Tibial nerve (tissue), 3 donors: ENCODE results near the gene RAP1B.

Source experiments
- EP300 ChIP-seq, 2 donors: sonication (generic); formaldehyde crosslinking; IDR thresholded peaks; one replicate each; pipeline ENCODE4 v1.6.1; 2017; ENCODE audit warnings: antibody characterized with exemption in 2 of 2, mild to moderate bottlenecking in 1 of 2
- POLR2A ChIP-seq, 2 donors: fragments of 450-650 bp; IDR thresholded peaks; one replicate each; pipeline ENCODE4 v1.6.1; 2017; ENCODE audit warnings: antibody characterized with exemption in 2 of 2, mild to moderate bottlenecking in 2 of 2, moderate library complexity in 2 of 2

- no peak for TF ChIP-seq EP300 (IDR thresholded peaks at IDR 0.05)
- TF ChIP-seq POLR2A (IDR thresholded peaks at IDR 0.05): no peak
These were observed 3.5 kb downstream of the RAP1B start for GRCh38 chr12:68614105-68614679.
